ENCODE results near the gene GIMAP8. TPM values are rescaled to one million over a fixed set of nuclear protein-coding genes. Genes with fewer than 3 reads are reported as not detected.
A peak's percentile ranks its signal among the peaks of the same experiment; 100 is the strongest.

The GIMAP8 gene
- total RNA-seq, 6 experiments from 2014 or later = 2.7 to 10.0 (median 6.2) TPM

GRCh38 chr7:150446288-150446938, 4.0 kb upstream of the GIMAP8 start:
- no peak for DNase-seq
- ATAC-seq = peak in 1 of 4 donors; percentile 2
- intact Hi-C loops (cut with DNase I) = loop anchor here in 1 of 2 donors (10.0 kb wide), 1 partner anchor 298 kb away; no protein-coding TSS in a partner anchor
- no peaks in the 10 kb centered on the region for H3K27me3 ChIP-seq
- peaks cover 0 to 16% (median 7%) of the 10 kb centered on the region in 4 donors for H3K4me1 ChIP-seq
- TF ChIP-seq POLR2A (IDR thresholded peaks at IDR 0.05) (no peak), CTCF (IDR thresholded peaks at IDR 0.05) (no peak)
- peak overlapping the region in 1 of 3 donors; percentile 33 for H3K27ac ChIP-seq
- WGBS (ENCODE audit: insufficient coverage, low coverage, low lambda C conversion rate, missing lambda C conversion rate) = 90% methylated on average over 2 of the region's 2 CpGs
- peaks cover 0 to 4% (median 0%) of the 10 kb centered on the region in 4 donors for H3K9me3 ChIP-seq
- no peaks in the 10 kb centered on the region for H3K36me3 ChIP-seq
- no peak overlapping the region for H3K4me3 ChIP-seq

- no peaks in the 10 kb centered on the region for H3K27me3 ChIP-seq
- H3K9me3 ChIP-seq = no peaks in the 10 kb centered on the region
- 68% methylated on average over 28 of the region's 32 CpGs for WGBS (ENCODE audit: insufficient coverage, low coverage, low lambda C conversion rate, missing lambda C conversion rate)
- H3K27ac ChIP-seq = no peak overlapping the region
- H3K4me1 ChIP-seq = peaks cover 0 to 16% (median 7%) of the 10 kb centered on the region in 4 donors
- ATAC-seq = no peak
- H3K4me3 ChIP-seq = no peak overlapping the region
- no peaks in the 10 kb centered on the region for H3K36me3 ChIP-seq
- intact Hi-C loops (cut with DNase I) = loop anchor here in 1 of 2 donors (10.0 kb wide), 1 partner anchor 297 kb away; no protein-coding TSS in a partner anchor
- DNase-seq = no peak
- TF ChIP-seq POLR2A (IDR thresholded peaks at IDR 0.05) (no peak), CTCF (IDR thresholded peaks at IDR 0.05) (no peak)
These were observed 2.3 kb upstream of the GIMAP8 start for GRCh38 chr7:150447966-150448788.

- Histone ChIP-seq H3K4me3 (no peak overlapping the region), H3K9me3 (no peaks in the 10 kb centered on the region), H3K27ac (peak overlapping the region in 1 of 3 donors; percentile 44), H3K27me3 (no peaks in the 10 kb centered on the region), H3K4me1 (peaks cover 0 to 16% (median 7%) of the 10 kb centered on the region in 4 donors), H3K36me3 (no peaks in the 10 kb centered on the region)
- ATAC-seq (peak; percentile 83 to 86 (median 84)), DNase-seq (peak; percentile 84 to 87 (median 85))
- intact Hi-C loops (cut with DNase I) = loop anchor here in 1 of 2 donors (10.0 kb wide), 1 partner anchor 296 kb away; no protein-coding TSS in a partner anchor
- 2% methylated on average over 6 of the region's 6 CpGs for WGBS (ENCODE audit: insufficient coverage, low coverage, low lambda C conversion rate, missing lambda C conversion rate)
- TF ChIP-seq POLR2A (IDR thresholded peaks at IDR 0.05) (no peak), CTCF (IDR thresholded peaks at IDR 0.05) (peak; percentile 90 to 97 (median 93))
These were observed 1.7 kb upstream of the GIMAP8 start for GRCh38 chr7:150448789-150449147.

- intact Hi-C loops (cut with DNase I) = loop anchor here in 1 of 2 donors (10.0 kb wide), 1 partner anchor 295 kb away; no protein-coding TSS in a partner anchor
These were observed 1.1 kb upstream of the GIMAP8 start for GRCh38 chr7:150449206-150449952.

More at GRCh38 chr7:150449206-150449952, 1.1 kb upstream of the GIMAP8 start:
- Histone ChIP-seq H3K27ac (peak overlapping the region in 1 of 3 donors; percentile 44), H3K4me3 (no peak overlapping the region), H3K27me3 (no peaks in the 10 kb centered on the region), H3K4me1 (peaks cover 0 to 16% (median 7%) of the 10 kb centered on the region in 4 donors), H3K9me3 (no peaks in the 10 kb centered on the region), H3K36me3 (no peaks in the 10 kb centered on the region)
- no peak for ATAC-seq
- no peak for DNase-seq
- TF ChIP-seq POLR2A (IDR thresholded peaks at IDR 0.05) (no peak), CTCF (IDR thresholded peaks at IDR 0.05) (no peak)
- 77% methylated on average over 7 of the region's 11 CpGs for WGBS (ENCODE audit: insufficient coverage, low coverage, low lambda C conversion rate, missing lambda C conversion rate)
